A673 (cell line): ENCODE measurements around the gene AURKAIP1. TPM values are rescaled to one million over a fixed set of nuclear protein-coding genes. Genes with fewer than 3 reads are reported as not detected.

Experiments
- BruUV-seq: library from RNA; stranded (reverse); fragments of 400-500 nt; replicated peaks from 2 replicates; lab custom pipeline; 2021; lab: Mats Ljungman, UMichigan
- CTCF ChIA-PET: fragments of 300-600 bp; sonication (Branson Sonifier 250); formaldehyde crosslinking; loops from one replicate; lab custom pipeline; 2022; ENCODE audit warnings: antibody characterized with exemption; lab: Charles Lee
- POLR2A ChIA-PET: fragments of 300-600 bp; sonication (Branson Sonifier 250); formaldehyde crosslinking; loops from one replicate; lab custom pipeline; 2022; ENCODE audit warnings: antibody characterized with exemption; ENCODE audit not compliant: low non-redundant PET; lab: Charles Lee
- DNase-seq: peaks from one replicate; pipeline ENCODE4 v3.0.0-alpha.2; 2015; ENCODE audit warnings: low spot score
- H3K27ac ChIP-seq: fragments of 200-600 bp; sonication (generic); 2 replicates; pipeline ENCODE4 v1.5.1; 2016; ENCODE audit warnings: mixed run types, low read depth, mild to moderate bottlenecking, mixed read lengths, antibody characterized with exemption, low read length; ENCODE audit not compliant: poor library complexity, severe bottlenecking
- H3K27me3 ChIP-seq: fragments of 200-600 bp; sonication (generic); replicated peaks from 2 replicates; pipeline ENCODE4 v1.6.1; 2017; ENCODE audit warnings: mixed run types, low read depth, mild to moderate bottlenecking, mixed read lengths, antibody characterized with exemption, low read length; ENCODE audit not compliant: insufficient read depth, poor library complexity
- H3K36me3 ChIP-seq: fragments of 200-600 bp; sonication (generic); 2 replicates; pipeline ENCODE4 v1.6.1; 2016; ENCODE audit warnings: mixed run types, mild to moderate bottlenecking, mixed read lengths, antibody characterized with exemption, low read length; ENCODE audit not compliant: insufficient read depth, poor library complexity, severe bottlenecking
- H3K4me1 ChIP-seq: fragments of 200-600 bp; sonication (generic); 2 replicates; pipeline ENCODE4 v1.6.1; 2017; ENCODE audit warnings: mixed run types, mild to moderate bottlenecking, mixed read lengths, antibody characterized with exemption, low read length; ENCODE audit not compliant: insufficient read depth, poor library complexity, severe bottlenecking
- H3K4me3 ChIP-seq: fragments of 200-600 bp; sonication (generic); 2 replicates; pipeline ENCODE4 v1.5.1; 2016; ENCODE audit warnings: low read depth, mixed run types, mild to moderate bottlenecking, mixed read lengths, low read length; ENCODE audit not compliant: poor library complexity, severe bottlenecking
- H3K9me3 ChIP-seq: fragments of 200-600 bp; sonication (generic); 2 replicates; pipeline ENCODE4 v1.6.1; 2016; ENCODE audit warnings: mixed run types, low read depth, mild to moderate bottlenecking, mixed read lengths, antibody characterized with exemption, low read length; ENCODE audit not compliant: poor library complexity, severe bottlenecking
- CTCF ChIP-seq: fragments of 300-800, 200-600 bp; sonication (generic); conservative IDR thresholded peaks from 2 replicates; pipeline ENCODE4 v1.5.1; 2017; ENCODE audit warnings: low read depth, mild to moderate bottlenecking, antibody characterized with exemption, low read length, moderate library complexity, mixed read lengths
- EZH2 ChIP-seq: fragments of 200-600 bp; sonication (generic); IDR thresholded peaks from 2 replicates; pipeline ENCODE4 v1.6.1; 2017; ENCODE audit warnings: borderline replicate concordance, low read depth, mild to moderate bottlenecking, mixed read lengths, antibody characterized with exemption, low read length; ENCODE audit not compliant: poor library complexity, severe bottlenecking
- intact Hi-C: fragments of 100-400 bp; cut with micrococcal nuclease; formaldehyde crosslinking; loops from one replicate; pipeline ENCODE4 v1.10.0; 2022; ENCODE audit not compliant: unreplicated experiment
- microRNA-seq: library from miRNA; unstranded; fragments of <30 nt; microRNA quantifications from one replicate; pipeline ENCODE4 v1.2.0, GENCODE V29; 2021
- total RNA-seq: library from RNA; stranded (reverse); gene quantifications from 2 replicates; pipeline ENCODE4 v1.2.3, GENCODE V29; 2021

AURKAIP1 gene
- total RNA-seq, 1 experiment from 2014 or later: 172 TPM

GRCh38 chr1:1325288-1326074 is 49.5 kb downstream of the AURKAIP1 start:
- no peak for DNase-seq
- TF ChIP-seq CTCF (no peak), EZH2 (no peak)
- Histone ChIP-seq H3K4me3 (peak overlapping the region; percentile 98), H3K4me1 (peaks cover 8% of the 10 kb centered on the region), H3K27ac (peak overlapping the region; percentile 93), H3K9me3 (no peaks in the 10 kb centered on the region), H3K27me3 (no peaks in the 10 kb centered on the region), H3K36me3 (peaks cover 5% of the 10 kb centered on the region)
- ChIA-PET POLR2A (no interaction called here), CTCF (no interaction called here)
- no TSS peak for BruUV-seq
- intact Hi-C loops: no loop called here

- H3K9me3 ChIP-seq: no peaks in the 10 kb centered on the region
- CTCF ChIA-PET: no interaction called here
- H3K36me3 ChIP-seq: peaks cover 12% of the 10 kb centered on the region
- H3K27ac ChIP-seq: peak within 1 kb of the TSS; percentile 93
- H3K4me1 ChIP-seq: peaks cover 8% of the 10 kb centered on the region
- peak; percentile 94 for DNase-seq
- no TSS peak for BruUV-seq
- no peak for TF ChIP-seq CTCF
- no peak for TF ChIP-seq EZH2
- intact Hi-C loops: no loop called here
- H3K27me3 ChIP-seq: no peaks in the 10 kb centered on the region
- H3K4me3 ChIP-seq: peak within 1 kb of the TSS; percentile 98
- POLR2A ChIA-PET: no interaction called here
These were observed 50.3 kb downstream of the AURKAIP1 start, which contains the start of the genes CPTP and INTS11 for GRCh38 chr1:1324524-1325287. Gene CPTP (plus strand): TSS chr1:1324802. CDS start chr1:1326911, 2,109 bp downstream. Gene INTS11 (minus strand): TSS chr1:1324660. CDS start chr1:1324608, 52 bp downstream.

- intact Hi-C loops: no loop called here
- TF ChIP-seq EZH2 (no peak), CTCF (no peak)
- peaks cover 8% of the 10 kb centered on the region for H3K4me1 ChIP-seq
- POLR2A ChIA-PET: no interaction called here
- H3K9me3 ChIP-seq: no peaks in the 10 kb centered on the region
- peaks cover 18% of the 10 kb centered on the region for H3K36me3 ChIP-seq
- BruUV-seq: no TSS peak
- peak overlapping the region; percentile 93 for H3K27ac ChIP-seq
- CTCF ChIA-PET: no interaction called here
- DNase-seq: no peak
- peak overlapping the region; percentile 98 for H3K4me3 ChIP-seq
- H3K27me3 ChIP-seq: no peaks in the 10 kb centered on the region
These were observed 50.9 kb downstream of the AURKAIP1 start for GRCh38 chr1:1324084-1324523.

Small RNA genes lying within 50 kb of the gene (microRNA-seq; reads per million reads assigned to microRNA genes)
- gene MIR6808: 1.3 reads per million

Other genes with a start within 250 kb of the AURKAIP1 start
- gene TTLL10, start 201.3 kb downstream of the AURKAIP1 start, total RNA-seq: not detected in 2 replicates
- 0.77 and 1.1 TPM in 2 replicates for gene TNFRSF18, start 168.6 kb downstream of the AURKAIP1 start, total RNA-seq
- 0.80 and 1.5 TPM in 2 replicates for gene TNFRSF4, start 161.1 kb downstream of the AURKAIP1 start, total RNA-seq
- gene SDF4, start 143.2 kb downstream of the AURKAIP1 start, total RNA-seq: 121 and 133 TPM in 2 replicates
- 41.3 and 41.8 TPM in 2 replicates for gene B3GALT6, start 143.0 kb downstream of the AURKAIP1 start, total RNA-seq
- gene C1QTNF12, start 128.5 kb downstream of the AURKAIP1 start, total RNA-seq: 2.9 and 4.4 TPM in 2 replicates
- gene UBE2J2, start 101.4 kb downstream of the AURKAIP1 start, total RNA-seq: 86.4 and 92.8 TPM in 2 replicates
- 4.5 and 13.0 TPM in 2 replicates for gene SCNN1D, start 94.8 kb downstream of the AURKAIP1 start, total RNA-seq
- 67.6 and 71.9 TPM in 2 replicates for gene ACAP3, start 67.3 kb downstream of the AURKAIP1 start, total RNA-seq
- 28.5 and 31.3 TPM in 2 replicates for gene PUSL1, start 66.6 kb downstream of the AURKAIP1 start, total RNA-seq
- 156 and 182 TPM in 2 replicates for gene INTS11, start 50.5 kb downstream of the AURKAIP1 start, total RNA-seq
- 17.0 and 20.8 TPM in 2 replicates for gene CPTP, start 50.4 kb downstream of the AURKAIP1 start, total RNA-seq
- gene TAS1R3, start 43.9 kb downstream of the AURKAIP1 start, total RNA-seq: 0.21 and 0.39 TPM in 2 replicates
- gene DVL1, start 25.8 kb downstream of the AURKAIP1 start, total RNA-seq: 48.0 and 58.1 TPM in 2 replicates
- 0.55 and 0.73 TPM in 2 replicates for gene MXRA8, start 16.7 kb downstream of the AURKAIP1 start, total RNA-seq
- 206 and 213 TPM in 2 replicates for gene CCNL2, start 24.1 kb upstream of the AURKAIP1 start, total RNA-seq
- 137 and 151 TPM in 2 replicates for gene MRPL20, start 32.1 kb upstream of the AURKAIP1 start, total RNA-seq
- gene ANKRD65, start 46.1 kb upstream of the AURKAIP1 start, total RNA-seq: not detected in 2 replicates
- gene VWA1, start 60.5 kb upstream of the AURKAIP1 start, total RNA-seq: 0.92 and 2.7 TPM in 2 replicates
- 0.22 and 0.39 TPM in 2 replicates for gene ATAD3C, start 74.5 kb upstream of the AURKAIP1 start, total RNA-seq
- 46.1 and 68.9 TPM in 2 replicates for gene ATAD3B, start 96.6 kb upstream of the AURKAIP1 start, total RNA-seq
- gene ATAD3A, start 137.0 kb upstream of the AURKAIP1 start, total RNA-seq: 83.1 and 92.7 TPM in 2 replicates
- gene TMEM240, start 165.4 kb upstream of the AURKAIP1 start, total RNA-seq: 6.8 and 9.1 TPM in 2 replicates
- 182 and 193 TPM in 2 replicates for gene SSU72, start 199.7 kb upstream of the AURKAIP1 start, total RNA-seq
- 1.7 and 2.5 TPM in 2 replicates for gene FNDC10, start 224.9 kb upstream of the AURKAIP1 start, total RNA-seq
- 38.7 and 49.8 TPM in 2 replicates for gene MIB2, start 240.3 kb upstream of the AURKAIP1 start, total RNA-seq